NCI-H748 treated with DMSO at 0.1 percent for 48 hours (cell line): ENCODE data around the gene WDR82.

Experiments used
- DNase-seq: peaks from one replicate; lab custom pipeline; 2025; lab: John Stamatoyannopoulos, UW

Gene WDR82

DNA sequence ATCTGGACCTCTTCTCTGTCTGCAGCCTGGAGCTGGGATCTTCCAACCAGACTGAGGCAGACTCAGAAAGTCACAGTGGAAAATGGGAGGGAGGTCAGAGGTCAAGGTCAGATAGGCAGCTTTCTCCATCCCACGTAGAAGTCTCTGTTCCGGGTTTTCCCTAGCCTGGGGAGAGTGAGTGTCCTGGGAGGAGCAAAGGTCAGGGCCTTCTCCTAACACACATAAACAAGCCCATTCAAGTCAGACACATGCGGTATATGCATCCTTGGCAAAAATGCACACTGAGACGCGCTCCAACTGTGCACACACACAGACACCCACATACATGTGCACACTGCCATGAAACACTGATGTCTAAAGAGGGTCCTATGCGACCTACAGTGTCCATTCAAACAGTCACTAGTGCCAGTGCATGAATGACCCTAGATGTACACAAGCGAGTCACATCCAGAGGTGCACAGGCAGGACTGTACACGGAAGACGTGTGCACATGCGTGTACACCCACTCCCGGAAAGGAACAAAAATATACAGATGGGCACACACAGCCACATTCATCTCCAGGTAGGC lies 40.2 kb downstream of the WDR82 start:
- DNase-seq, result no peak

- no peak for DNase-seq
These were observed 40.7 kb downstream of the WDR82 start for GRCh38 chr3:52237657-52238172.

DNA sequence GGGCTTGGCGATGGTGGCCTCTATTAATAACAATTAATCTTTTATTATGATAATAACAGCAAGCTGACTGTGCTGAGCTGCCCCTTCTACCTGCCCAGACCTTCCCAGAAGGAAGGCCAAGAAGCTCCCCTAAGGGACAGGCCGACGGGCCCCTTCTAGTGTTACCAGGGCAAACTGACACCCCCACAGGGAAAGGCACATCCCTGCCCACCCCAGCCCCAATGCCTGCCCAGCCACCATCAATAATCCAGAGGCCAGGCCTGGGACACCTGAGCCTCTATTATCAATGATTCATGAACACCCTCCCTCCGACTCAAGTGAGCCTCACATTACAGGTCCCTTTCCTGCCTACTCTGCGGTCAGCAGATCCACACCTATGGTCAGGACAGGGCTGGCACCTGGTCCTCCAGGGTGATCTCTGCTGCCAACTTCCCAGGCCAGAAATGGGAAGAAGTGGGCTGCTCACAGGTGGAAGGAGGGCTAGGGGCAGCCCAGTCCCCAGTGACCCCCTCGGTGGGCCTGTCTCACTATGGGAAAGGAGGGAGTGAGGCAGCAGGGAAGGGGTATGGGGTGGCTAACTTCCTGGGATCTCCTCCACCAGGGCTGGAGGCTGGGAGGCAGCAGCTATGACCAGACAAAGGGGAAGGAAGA lies 41.3 kb downstream of the WDR82 start:
- no peak for DNase-seq

DNA sequence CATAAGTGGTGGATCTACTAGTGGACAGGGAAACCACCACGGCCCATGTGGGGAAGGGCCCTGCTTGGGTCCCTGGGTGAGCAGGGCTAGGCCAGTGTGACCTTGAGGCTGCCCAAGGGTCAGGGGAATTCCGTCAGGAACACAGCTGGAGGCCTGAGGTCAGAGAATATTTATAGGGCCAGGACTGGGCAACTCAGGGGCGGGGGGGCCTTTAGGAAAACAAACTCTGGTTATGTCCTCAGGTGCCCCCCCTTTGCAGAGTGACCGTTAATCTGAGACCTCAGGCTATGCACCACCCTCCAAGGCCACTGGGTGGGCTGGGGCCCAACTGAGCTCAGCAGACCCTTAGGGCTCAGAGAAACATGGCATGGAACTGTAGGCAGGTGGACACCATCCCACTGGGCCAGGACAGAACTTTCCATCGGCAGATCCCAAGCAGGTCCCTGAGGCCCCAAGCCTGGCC lies 42.0 kb downstream of the WDR82 start:
- DNase-seq, result no peak

DNA sequence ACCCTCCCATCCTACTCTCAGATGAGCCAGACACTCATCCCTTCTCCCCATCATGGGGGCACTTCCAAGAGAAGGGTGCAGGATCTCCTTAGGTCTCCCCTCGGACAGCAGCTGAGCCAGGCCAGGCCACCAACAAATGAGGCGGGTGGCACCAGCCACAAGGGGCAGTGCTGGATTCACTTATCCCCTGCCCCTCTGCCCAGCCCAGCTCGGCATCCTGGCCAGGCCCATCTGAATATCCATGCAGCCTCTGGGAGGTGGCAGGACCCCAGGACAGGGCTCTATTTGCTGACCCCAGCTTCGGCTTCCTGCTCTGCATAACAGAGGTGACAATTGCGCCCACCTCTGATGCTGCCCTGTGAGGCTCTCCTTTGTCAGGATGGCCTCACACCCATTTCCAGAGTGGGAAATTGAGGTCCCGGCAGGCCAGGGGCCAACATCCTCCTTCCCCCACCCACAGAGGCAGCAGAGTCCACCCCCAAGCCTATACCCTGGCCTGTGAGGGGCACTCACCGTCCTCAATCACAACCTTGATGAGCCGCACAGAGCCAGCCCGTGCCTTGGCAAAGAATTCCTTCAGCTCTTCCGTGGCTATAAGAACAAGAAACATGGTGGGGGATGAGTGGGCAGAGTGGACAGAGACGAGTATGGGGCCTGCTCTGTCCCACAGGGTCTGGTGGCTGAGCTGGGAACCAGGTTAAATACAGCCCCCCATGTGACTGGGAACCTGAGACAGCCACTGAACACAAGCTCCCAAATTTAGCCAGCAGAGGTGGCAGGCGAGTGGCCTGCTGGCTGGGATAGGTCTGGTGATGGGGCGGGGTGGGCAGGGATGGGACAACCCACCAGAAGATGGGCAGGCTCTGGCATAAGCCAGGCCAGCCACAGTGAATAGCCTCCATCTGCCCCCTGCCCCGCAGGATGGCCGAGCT lies 43.7 kb downstream of the WDR82 start:
- DNase-seq, result no peak

- no peak for DNase-seq
These were observed 44.5 kb downstream of the WDR82 start for GRCh38 chr3:52233968-52234367.

- no peak for DNase-seq
These were observed 45.3 kb downstream of the WDR82 start for GRCh38 chr3:52233108-52233591.

DNA sequence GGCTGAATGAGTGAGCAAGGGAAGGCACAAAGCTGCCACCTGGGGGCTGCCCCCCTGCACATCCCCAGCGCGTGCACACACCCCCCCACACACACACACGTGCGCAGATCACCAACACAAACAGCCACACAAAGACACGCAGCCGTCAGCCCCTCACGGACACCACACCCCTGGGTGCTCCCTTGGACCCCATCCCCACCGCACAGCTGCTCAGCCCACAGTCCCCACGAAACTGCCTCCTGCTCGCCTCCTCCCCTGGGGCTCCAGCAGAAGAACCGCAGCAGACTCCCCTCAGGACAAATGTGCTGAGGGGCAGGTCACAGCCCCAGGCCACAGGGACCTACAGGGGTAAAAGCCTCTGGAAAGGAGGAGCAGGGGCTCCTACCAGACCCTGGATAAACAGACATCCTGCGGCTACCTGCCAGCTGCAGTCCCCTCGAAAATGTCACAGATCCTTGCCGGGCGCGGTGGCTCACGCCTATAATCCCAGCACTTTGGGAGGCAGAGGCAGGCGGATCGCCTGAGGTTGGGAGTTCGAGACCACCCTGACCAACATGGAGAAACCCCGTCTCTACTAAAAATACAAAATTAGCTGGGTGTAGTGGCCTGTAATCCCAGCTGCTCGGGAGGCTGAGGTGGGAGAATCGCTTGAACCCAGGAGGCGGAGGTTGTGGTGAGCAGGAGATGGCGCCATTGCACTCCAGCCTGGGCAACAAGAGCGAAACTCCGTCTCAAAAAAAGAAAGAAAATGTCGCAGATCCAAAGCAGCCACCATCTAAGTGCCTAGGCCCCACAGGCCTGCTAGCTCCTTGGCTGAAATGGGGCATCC lies 46.0 kb downstream of the WDR82 start:
- no peak for DNase-seq

GRCh38 chr3:52231502-52232278 lies 46.8 kb downstream of the WDR82 start:
- peak; percentile 9 for DNase-seq

DNA sequence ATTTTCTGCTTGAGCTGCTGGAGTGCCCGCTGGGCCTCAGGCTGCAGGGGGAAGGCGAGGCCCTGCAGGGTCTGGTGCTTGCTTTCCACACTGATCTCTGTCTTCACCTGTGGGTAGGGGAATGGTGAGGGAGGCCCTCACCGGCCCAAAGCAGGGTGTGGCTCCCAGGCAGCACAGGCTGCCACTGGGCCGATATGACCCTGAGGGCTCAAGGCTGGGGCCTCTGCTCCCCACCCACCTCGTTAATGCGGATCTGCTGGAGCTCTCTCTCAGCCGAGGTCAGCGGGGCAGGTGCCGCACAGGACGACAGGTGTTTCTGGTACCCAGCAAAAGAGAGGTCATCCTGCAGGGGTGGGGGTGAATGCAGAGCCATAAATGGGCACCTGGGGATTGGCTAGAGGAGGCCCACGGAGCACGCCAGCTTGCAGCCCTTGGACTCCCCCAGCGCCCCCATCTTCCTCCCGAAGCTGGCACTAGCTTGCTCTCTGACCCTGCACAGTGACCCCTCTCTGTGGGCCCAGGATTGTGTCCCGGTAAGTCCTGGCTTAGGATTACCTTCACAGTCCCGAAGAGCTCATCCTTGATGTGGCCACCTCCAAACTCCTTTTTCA lies 47.5 kb downstream of the WDR82 start:
- no peak for DNase-seq

DNA sequence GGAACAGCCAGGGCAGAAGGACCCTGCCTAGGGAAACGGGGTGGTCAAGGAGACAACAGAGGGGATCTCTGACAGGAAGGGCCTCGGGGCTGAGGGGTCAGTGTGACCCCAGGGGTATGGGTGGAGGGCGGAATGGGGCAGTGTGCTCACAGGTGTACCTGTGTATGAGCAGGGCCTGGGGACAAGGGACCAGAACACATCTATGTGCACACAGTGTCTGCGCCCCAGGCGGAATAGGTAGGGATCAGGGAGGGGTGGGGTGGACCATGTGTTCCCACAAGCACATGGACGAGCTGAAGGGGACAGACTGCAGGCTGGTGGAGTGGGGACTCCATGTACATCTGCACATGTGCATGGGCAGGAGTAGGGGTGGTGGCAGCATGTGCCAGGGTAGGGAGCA lies 48.0 kb downstream of the WDR82 start:
- DNase-seq, result no peak

DNA sequence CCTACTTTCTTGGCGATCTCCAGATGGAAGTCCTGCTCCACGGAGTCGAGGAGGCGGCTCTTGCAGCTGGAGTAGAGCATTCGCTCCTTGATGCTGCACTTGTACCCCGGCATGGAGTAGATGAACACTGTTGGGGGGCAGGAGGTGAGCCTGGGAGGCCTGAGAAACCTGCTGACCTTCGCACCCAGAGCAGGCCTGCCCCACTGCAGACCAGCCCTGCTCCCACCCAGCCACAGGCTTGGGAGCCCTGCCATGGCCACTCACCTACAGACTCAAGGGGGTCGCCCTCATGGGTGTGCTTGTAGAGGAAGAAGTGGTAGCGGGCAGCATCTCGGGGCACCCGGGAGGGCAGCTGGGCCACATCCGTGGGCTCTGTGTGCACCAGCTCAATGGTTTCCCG lies 48.8 kb downstream of the WDR82 start:
- DNase-seq, result no peak

GRCh38 chr3:52228751-52229291 lies 49.6 kb downstream of the WDR82 start:
- no peak for DNase-seq

GRCh38 chr3:52228266-52228665 lies 50.2 kb downstream of the WDR82 start:
- no peak for DNase-seq

- no peak for DNase-seq
These were observed 50.7 kb downstream of the WDR82 start for GRCh38 chr3:52227766-52228165.

DNA sequence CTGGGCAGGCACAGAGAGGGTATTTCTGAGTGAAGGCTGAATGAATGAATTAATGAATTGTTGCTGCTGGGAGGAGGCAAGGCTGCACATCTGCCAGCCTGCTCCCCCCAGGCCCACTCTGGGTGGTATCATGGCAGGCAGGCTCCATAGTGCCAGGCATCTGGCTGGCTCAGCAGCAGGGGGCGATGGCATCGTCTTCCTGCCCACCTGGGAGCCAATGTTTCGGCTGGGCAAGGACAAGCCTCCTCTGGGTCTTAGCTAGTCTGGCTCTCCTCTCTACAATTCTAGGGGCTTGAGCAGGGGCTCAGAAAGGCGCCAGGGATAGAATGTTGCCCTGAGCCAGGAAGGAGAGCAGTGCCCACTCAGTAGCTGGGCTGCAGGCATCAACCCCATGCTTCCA lies 51.3 kb downstream of the WDR82 start:
- DNase-seq, result no peak

GRCh38 chr3:52226229-52226817 lies 52.1 kb downstream of the WDR82 start:
- DNase-seq, result no peak

DNA sequence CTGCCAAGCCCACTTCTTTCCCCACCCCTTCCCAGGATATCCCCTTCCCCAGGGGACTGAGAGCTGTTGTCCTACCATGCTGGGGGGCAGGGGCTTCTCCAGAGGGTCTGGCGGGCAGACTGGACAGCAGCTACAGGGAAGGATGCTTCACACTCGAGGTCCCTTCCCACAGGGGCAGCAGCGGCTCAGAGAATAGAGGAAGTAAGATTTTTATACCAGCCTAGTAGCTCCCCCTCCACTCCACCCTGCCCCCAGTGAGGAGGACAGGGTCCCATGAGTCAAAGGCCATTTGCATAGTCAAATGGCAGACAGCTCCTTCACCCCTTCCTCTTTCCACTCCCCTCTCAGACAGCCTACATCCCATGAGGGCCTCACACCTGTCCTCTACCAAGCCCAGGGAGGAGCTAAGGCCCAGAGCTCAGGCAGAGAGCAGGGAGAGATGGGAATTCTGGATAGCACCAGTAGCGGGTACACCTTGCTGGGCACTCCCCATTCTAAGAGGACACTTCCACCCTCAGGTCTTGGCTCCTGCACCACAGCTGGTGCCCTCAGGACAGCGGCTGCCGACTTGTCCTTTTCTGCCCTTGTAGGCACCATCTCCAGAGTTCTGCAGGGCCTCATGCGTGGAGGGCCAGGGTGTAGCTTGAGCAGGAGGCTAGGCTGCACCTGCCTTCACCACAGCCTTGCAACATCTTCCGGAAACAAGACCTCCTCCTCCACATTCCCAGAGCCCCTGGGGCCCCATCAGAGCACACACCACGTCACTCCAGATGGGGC lies 52.8 kb downstream of the WDR82 start, which contains the start of gene TLR9:
TLR9 (minus strand) TSS at position 194 of the 777 bp plus-strand sequence; CDS start at position 78, 116 bp downstream.
- no peak for DNase-seq
